ENCODE results near the gene MT4. TPM values are rescaled to one million over a fixed set of nuclear protein-coding genes. Genes with fewer than 3 reads are reported as not detected.
A peak's percentile ranks its signal among the peaks of the same experiment; 100 is the strongest.

MT4 gene
- total and polyA plus RNA-seq, 2 of the 4 experiments (the other 2 are of a cell fraction): not detected

- Histone ChIP-seq H3K23ac (ENCODE audit: low read depth, low read length) (no peak overlapping the region), H4K8ac (ENCODE audit: low read depth in 2 of 2, low read length in 2 of 2) (no peak overlapping the region), H2BK20ac (ENCODE audit: low read depth, low read length) (no peak overlapping the region), H3K9me3 (ENCODE audit: control insufficient read depth, insufficient read depth, low read length) (no peaks in the 10 kb centered on the region), H3K27me3 (ENCODE audit: control insufficient read depth, insufficient read depth, low read length) (peaks cover 9% of the 10 kb centered on the region), H2BK15ac (ENCODE audit: low read depth, low read length) (no peak overlapping the region), H3K4me1 (ENCODE audit: control insufficient read depth, insufficient read depth, low read length) (no peaks in the 10 kb centered on the region), H3K56ac (ENCODE audit: extremely low read depth, insufficient read depth, low read length) (no peak overlapping the region), H3K79me1 (ENCODE audit: low read depth in 1 of 2, low read length in 2 of 2) (no peaks in the 10 kb centered on the region), H3K27ac (ENCODE audit: insufficient read depth, low read length) (no peak overlapping the region), H3K4me2 (ENCODE audit: low read depth, low read length) (no peak overlapping the region), H3K4me3 (ENCODE audit: insufficient read depth, low read depth, low read length) (no peak overlapping the region), H3K36me3 (ENCODE audit: control insufficient read depth, insufficient read depth, low read length) (no peaks in the 10 kb centered on the region), H4K91ac (ENCODE audit: insufficient read depth, low read depth, low read length) (no peak overlapping the region), H2BK120ac (ENCODE audit: low read depth, low read length) (no peak overlapping the region), H2BK5ac (ENCODE audit: low read depth, low read length, poor library complexity, severe bottlenecking) (no peak overlapping the region), H3K9me1 (ENCODE audit: insufficient read depth, low read length) (no peaks in the 10 kb centered on the region), H2AK9ac (replicated peaks; ENCODE audit: low read depth, low read length, poor library complexity) (peak overlapping the region; percentile 34), H3K18ac (ENCODE audit: low read depth, low read length) (no peak overlapping the region), H4K5ac (ENCODE audit: low read depth, low read length) (no peak overlapping the region), H3K14ac (replicated peaks; ENCODE audit: low read depth, low read length) (no peak overlapping the region), H3K4ac (ENCODE audit: low read depth, low read length) (no peak overlapping the region), H3K9ac (ENCODE audit: low read depth, low read length) (no peak overlapping the region), H2AK5ac (ENCODE audit: low read depth, low read length) (no peak overlapping the region), H2AFZ (replicated peaks; ENCODE audit: low read length, poor library complexity) (no peak overlapping the region), H4K20me1 (ENCODE audit: insufficient read depth, low read length) (no peaks in the 10 kb centered on the region)
- ATAC-seq (ENCODE audit: low read depth) (no peak), DNase-seq (no peak)
- POLR2A ChIA-PET (ENCODE audit: unreplicated experiment): no interaction called here
- dilution Hi-C loops (cut with HindIII; ENCODE audit: low sequenced_read_pairs, unreplicated experiment): no loop called here
- CTCF ChIA-PET: no interaction called here
- in situ Hi-C loops (cut with MboI; ENCODE audit: low sequenced_read_pairs): no loop called here
- no TSS peak for BruUV-seq (replicated peaks)
- TF ChIP-seq CTCF (conservative IDR thresholded peaks at IDR 0.05; ENCODE audit: low read depth, low read length) (no peak), CHD1 (IDR thresholded peaks at IDR 0.05; ENCODE audit: low read depth, low read length) (no peak), ELK1 (IDR thresholded peaks at IDR 0.05; ENCODE audit: borderline replicate concordance, low read depth, low read length) (no peak), NFE2L2 (IDR thresholded peaks at IDR 0.05; ENCODE audit: low read depth, low read length) (no peak), RAD21 (IDR thresholded peaks at IDR 0.05; ENCODE audit: low read length) (no peak), MXI1 (IDR thresholded peaks at IDR 0.05; ENCODE audit: borderline replicate concordance, low read depth, low read length) (no peak), FOS (IDR thresholded peaks at IDR 0.05; ENCODE audit: low read depth, low read length) (no peak), CEBPB (IDR thresholded peaks at IDR 0.05; ENCODE audit: low read depth, low read length) (no peak), MAZ (IDR thresholded peaks at IDR 0.05; ENCODE audit: borderline replicate concordance, low read depth, low read length) (no peak), BHLHE40 (IDR thresholded peaks at IDR 0.05; ENCODE audit: low read depth, low read length) (no peak), USF2 (IDR thresholded peaks at IDR 0.05; ENCODE audit: low read depth, low read length) (no peak), MAFK (IDR thresholded peaks at IDR 0.05; ENCODE audit: low read depth, low read length) (no peak), POLR2A (IDR thresholded peaks at IDR 0.05; ENCODE audit: low read depth, low read length) (no peak), RCOR1 (IDR thresholded peaks at IDR 0.05; ENCODE audit: insufficient replicate concordance, low read length) (no peak), SMC3 (IDR thresholded peaks at IDR 0.05; ENCODE audit: low read depth, low read length) (no peak), RFX5 (IDR thresholded peaks at IDR 0.05; ENCODE audit: low read depth, low read length) (no peak)
- intact Hi-C loops (cut with micrococcal nuclease): no loop called here
- WGBS, 2 experiments (ENCODE audit: extremely low coverage in 2 of 2, insufficient read length in 1 of 2): no CpG with 5 or more reads among the region's 1 CpG
Measured at GRCh38 chr16:56530872-56531271, 34.0 kb upstream of the MT4 start.

All from IMR-90 (cell line).